Sigmoid colon (tissue), 7 donors: ENCODE data around the gene BPIFB2. TPM values are rescaled to one million over a fixed set of nuclear protein-coding genes. Genes with fewer than 3 reads are reported as not detected.

Experiments
- DNase-seq: peaks from one replicate; pipeline ENCODE4 v3.0.0-alpha.2; 2019
- H3K27ac ChIP-seq, 4 donors: fragments of 200-600 bp; sonication (generic); one replicate each; pipeline ENCODE4 v1.5.1; 2016 to 2019; ENCODE audit warnings: mild to moderate bottlenecking in 1 of 4
- H3K27me3 ChIP-seq, 3 donors: fragments of 200-600 bp; sonication (generic); one replicate each; pipeline ENCODE4 v1.5.1; 2019; ENCODE audit warnings: mild to moderate bottlenecking in 1 of 3
- H3K36me3 ChIP-seq, 4 donors: fragments of 200-600 bp; sonication (generic); one replicate each; pipeline ENCODE4 v1.5.1; 2016 to 2019
- H3K4me1 ChIP-seq, 4 donors: fragments of 200-600 bp; sonication (generic); one replicate each; pipeline ENCODE4 v1.5.1; 2017 to 2019
- H3K4me3 ChIP-seq, 4 donors: fragments of 200-600 bp; sonication (generic); one replicate each; pipeline ENCODE4 v1.5.1; 2017 to 2019; ENCODE audit warnings: mild to moderate bottlenecking in 2 of 4, moderate library complexity in 1 of 4
- H3K9me3 ChIP-seq, 4 donors: fragments of 200-600 bp in 3 of 4; sonication (generic) in 3 of 4; one replicate each; pipeline versions ENCODE4 v1.5.1 to v1.6.1; 2013 to 2019
- CTCF ChIP-seq, 4 experiments: fragments of 450-650 bp in 3 of 4; fragments of 200-600 bp in 1 of 4; IDR thresholded peaks; one replicate each; pipeline ENCODE4 v1.5.1; 2016 to 2019; ENCODE audit warnings: antibody characterized with exemption in 4 of 4, mild to moderate bottlenecking in 3 of 4, moderate library complexity in 2 of 4
- EP300 ChIP-seq, 4 donors: sonication (generic); formaldehyde crosslinking; IDR thresholded peaks; one replicate each; pipeline ENCODE4 v1.6.1; 2017; ENCODE audit warnings: antibody characterized with exemption in 4 of 4
- POLR2A ChIP-seq, 2 donors: fragments of 450-650 bp; IDR thresholded peaks; one replicate each; pipeline ENCODE4 v1.6.1; 2016; ENCODE audit warnings: antibody characterized with exemption in 2 of 2, mild to moderate bottlenecking in 2 of 2, moderate library complexity in 2 of 2
- POLR2AphosphoS5 ChIP-seq, 4 donors: sonication (generic); formaldehyde crosslinking; IDR thresholded peaks; one replicate each; pipeline ENCODE4 v1.6.1; 2017; ENCODE audit warnings: antibody characterized with exemption in 4 of 4
- WGBS, 2 donors: extraction: QIAGEN DNeasy Blood & Tissue Kit; methylation state at CpG; one replicate each; pipeline ENCODE4 v1.1.7; 2013; 5-methylcytosine and 5-hydroxymethylcytosine counted together
- intact Hi-C: fragments of 100-400 bp; cut with DNase I; formaldehyde crosslinking; loops from one replicate; pipeline ENCODE4 v1.15.1; 2023
- polyA plus RNA-seq, 3 donors: library from polyadenylated mRNA; stranded (reverse); fragments of 200-250 nt; gene quantifications; one replicate each; pipeline ENCODE4 v1.2.3, GENCODE V29; 2013
- total RNA-seq, 4 donors: library from RNA; depleted of rRNA; stranded (reverse); fragments of >200 nt; gene quantifications; one replicate each; pipeline ENCODE4 v1.1.0, GENCODE V29; 2016
- donor health status: healthy with polysubstance abuse.
- donor health status: Bipolar disorder and iron deficiency.
- donor health status: healthy.

Gene BPIFB2
- total and polyA plus RNA-seq, 7 donors: not detected

GRCh38 chr20:33034115-33034514 lies 26.6 kb downstream of the BPIFB2 start:
- Histone ChIP-seq H3K9me3 (no peaks in the 10 kb centered on the region), H3K4me3 (no peak overlapping the region), H3K36me3 (no peaks in the 10 kb centered on the region), H3K27ac (no peak overlapping the region), H3K27me3 (no peaks in the 10 kb centered on the region), H3K4me1 (no peaks in the 10 kb centered on the region)
- intact Hi-C loops: no loop called here
- TF ChIP-seq POLR2A (IDR thresholded peaks at IDR 0.05) (no peak), POLR2AphosphoS5 (IDR thresholded peaks at IDR 0.05) (no peak), CTCF (IDR thresholded peaks at IDR 0.05) (no peak), EP300 (IDR thresholded peaks at IDR 0.05) (no peak)
- DNase-seq: no peak
- 63 to 82% methylated on average over 5 of the region's 5 CpGs for WGBS, 2 donors

- no peak for TF ChIP-seq EP300 (IDR thresholded peaks at IDR 0.05)
- no peak for TF ChIP-seq CTCF (IDR thresholded peaks at IDR 0.05)
- no peak for TF ChIP-seq POLR2AphosphoS5 (IDR thresholded peaks at IDR 0.05)
- TF ChIP-seq POLR2A (IDR thresholded peaks at IDR 0.05): no peak
- Histone ChIP-seq H3K27me3 (no peaks in the 10 kb centered on the region), H3K4me3 (no peak overlapping the region), H3K9me3 (no peaks in the 10 kb centered on the region), H3K36me3 (no peaks in the 10 kb centered on the region), H3K27ac (no peak overlapping the region), H3K4me1 (no peaks in the 10 kb centered on the region)
- DNase-seq: no peak
- WGBS, 2 donors: 72 to 81% methylated on average over 6 of the region's 6 CpGs
- intact Hi-C loops: no loop called here
These were observed 27.5 kb downstream of the BPIFB2 start for GRCh38 chr20:33034901-33035492.

- 69 to 72% methylated on average over 5 of the region's 5 CpGs for WGBS, 2 donors
- no peak for DNase-seq
- Histone ChIP-seq H3K27me3 (no peaks in the 10 kb centered on the region), H3K36me3 (no peaks in the 10 kb centered on the region), H3K27ac (no peak overlapping the region), H3K4me3 (no peak overlapping the region), H3K9me3 (no peaks in the 10 kb centered on the region), H3K4me1 (no peaks in the 10 kb centered on the region)
- TF ChIP-seq EP300 (IDR thresholded peaks at IDR 0.05) (no peak), POLR2AphosphoS5 (IDR thresholded peaks at IDR 0.05) (no peak), POLR2A (IDR thresholded peaks at IDR 0.05) (no peak), CTCF (IDR thresholded peaks at IDR 0.05) (no peak)
- intact Hi-C loops: no loop called here
These were observed 30.0 kb downstream of the BPIFB2 start for GRCh38 chr20:33037456-33037855.

GRCh38 chr20:33038243-33038642 lies 30.7 kb downstream of the BPIFB2 start:
- no peak overlapping the region for H3K4me3 ChIP-seq
- H3K27me3 ChIP-seq: no peaks in the 10 kb centered on the region
- DNase-seq: no peak
- no peaks in the 10 kb centered on the region for H3K4me1 ChIP-seq
- no peaks in the 10 kb centered on the region for H3K36me3 ChIP-seq
- intact Hi-C loops: no loop called here
- no peaks in the 10 kb centered on the region for H3K9me3 ChIP-seq
- TF ChIP-seq EP300 (IDR thresholded peaks at IDR 0.05): no peak
- TF ChIP-seq CTCF (IDR thresholded peaks at IDR 0.05): no peak
- TF ChIP-seq POLR2A (IDR thresholded peaks at IDR 0.05): no peak
- TF ChIP-seq POLR2AphosphoS5 (IDR thresholded peaks at IDR 0.05): no peak
- WGBS, 2 donors: 92 to 93% methylated on average over 4 of the region's 4 CpGs
- no peak overlapping the region for H3K27ac ChIP-seq

- H3K4me1 ChIP-seq: no peaks in the 10 kb centered on the region
- H3K27ac ChIP-seq: no peak overlapping the region
- 88% methylated on average over 3 of the region's 3 CpGs for WGBS, 2 donors
- no peaks in the 10 kb centered on the region for H3K36me3 ChIP-seq
- TF ChIP-seq POLR2AphosphoS5 (IDR thresholded peaks at IDR 0.05) (no peak), EP300 (IDR thresholded peaks at IDR 0.05) (no peak), POLR2A (IDR thresholded peaks at IDR 0.05) (no peak), CTCF (IDR thresholded peaks at IDR 0.05) (no peak)
- DNase-seq: no peak
- H3K27me3 ChIP-seq: no peaks in the 10 kb centered on the region
- no peak overlapping the region for H3K4me3 ChIP-seq
- intact Hi-C loops: no loop called here
- H3K9me3 ChIP-seq: peaks cover 0 to 8% (median 4%) of the 10 kb centered on the region in 4 donors
These were observed 34.9 kb downstream of the BPIFB2 start for GRCh38 chr20:33042430-33042829.
